Measurements from ENCODE around the gene AKR1C2.
"Not testable (repeated sequence)": the region's sequence is repeated elsewhere in the genome, so short reads cannot be mapped to it uniquely, and the experiment has no call there.

Gene AKR1C2

GRCh38 chr10:5030989-5031388 is 27.3 kb upstream of the AKR1C2 start:
- DNase-seq (ENCODE audit: insufficient read length, low spot score) (no peak), FAIRE-seq (no peak)

GRCh38 chr10:5025461-5025881 is 21.8 kb upstream of the AKR1C2 start:
- FAIRE-seq; DNase-seq (ENCODE audit: insufficient read length, low spot score): not testable (repeated sequence)

- FAIRE-seq, result no peak
- no peak for DNase-seq (ENCODE audit: insufficient read length, low spot score)
Observed at GRCh38 chr10:5023177-5023805, 19.6 kb upstream of the AKR1C2 start.

GRCh38 chr10:5021624-5022290 is 18.1 kb upstream of the AKR1C2 start:
- not testable (repeated sequence) for FAIRE-seq; DNase-seq (ENCODE audit: insufficient read length, low spot score)

- FAIRE-seq; DNase-seq (ENCODE audit: insufficient read length, low spot score): not testable (repeated sequence)
Observed at GRCh38 chr10:5019770-5020612, 16.3 kb upstream of the AKR1C2 start.

- not testable (repeated sequence) for DNase-seq (ENCODE audit: insufficient read length, low spot score); FAIRE-seq
Observed at GRCh38 chr10:5018671-5019277, 15.1 kb upstream of the AKR1C2 start.

- no peak for DNase-seq (ENCODE audit: insufficient read length, low spot score)
- FAIRE-seq, result no peak
Observed at GRCh38 chr10:5018134-5018533, 14.5 kb upstream of the AKR1C2 start.

- FAIRE-seq (no peak), DNase-seq (ENCODE audit: insufficient read length, low spot score) (no peak)
Observed at GRCh38 chr10:5014936-5015335, 11.3 kb upstream of the AKR1C2 start.

GRCh38 chr10:5014200-5014910 is 10.7 kb upstream of the AKR1C2 start:
- FAIRE-seq; DNase-seq (ENCODE audit: insufficient read length, low spot score): not testable (repeated sequence)

GRCh38 chr10:5013385-5013784 is 9.7 kb upstream of the AKR1C2 start:
- FAIRE-seq (no peak), DNase-seq (ENCODE audit: insufficient read length, low spot score) (no peak)

- DNase-seq (ENCODE audit: insufficient read length, low spot score) (no peak), FAIRE-seq (no peak)
Observed at GRCh38 chr10:5012595-5012994, 8.9 kb upstream of the AKR1C2 start.

- not testable (repeated sequence) for FAIRE-seq; DNase-seq (ENCODE audit: insufficient read length, low spot score)
Observed at GRCh38 chr10:5011392-5011791, 7.7 kb upstream of the AKR1C2 start.

GRCh38 chr10:5010043-5010442 is 6.4 kb upstream of the AKR1C2 start:
- FAIRE-seq; DNase-seq (ENCODE audit: insufficient read length, low spot score): not testable (repeated sequence)

- FAIRE-seq, result not testable (repeated sequence)
Observed at GRCh38 chr10:5008857-5009548, 5.3 kb upstream of the AKR1C2 start.

GRCh38 chr10:5004501-5004900 is 844 bp upstream of the AKR1C2 start:
- DNase-seq (ENCODE audit: insufficient read length, low spot score); FAIRE-seq: not testable (repeated sequence)

More at GRCh38 chr10:5008857-5009548, 5.3 kb upstream of the AKR1C2 start:
- DNase-seq (ENCODE audit: insufficient read length, low spot score), result not testable (repeated sequence)

- FAIRE-seq; DNase-seq (ENCODE audit: insufficient read length, low spot score): not testable (repeated sequence)
Observed at GRCh38 chr10:5004030-5004385, 351 bp upstream of the AKR1C2 start.

- FAIRE-seq (no peak), DNase-seq (ENCODE audit: insufficient read length, low spot score) (no peak)
Observed at GRCh38 chr10:5002013-5002727, 1.5 kb downstream of the AKR1C2 start.

GRCh38 chr10:4998671-4999070 is 5.0 kb downstream of the AKR1C2 start:
- DNase-seq (ENCODE audit: insufficient read length, low spot score) (no peak), FAIRE-seq (no peak)

- not testable (repeated sequence) for DNase-seq (ENCODE audit: insufficient read length, low spot score); FAIRE-seq
Observed at GRCh38 chr10:4994260-4994659, 9.4 kb downstream of the AKR1C2 start.

Measured in HTR-8/SVneo (cell line).